Smooth muscle cell of the brain vasculature (primary cell): Measurements from ENCODE around the gene OXCT2.

Source experiments
- DNase-seq: peaks from one replicate; pipeline ENCODE4 v3.0.0-alpha.2; 2012; ENCODE audit warnings: low read depth, low spot score

Gene OXCT2

GRCh38 chr1:39762550-39763540 is 8.3 kb downstream of the OXCT2 start:
- DNase-seq: no peak

GRCh38 chr1:39761557-39762260 is 9.4 kb downstream of the OXCT2 start:
- no peak for DNase-seq

GRCh38 chr1:39761016-39761415 is 10.1 kb downstream of the OXCT2 start:
- DNase-seq: no peak

GRCh38 chr1:39760074-39761008 is 10.8 kb downstream of the OXCT2 start:
- DNase-seq: no peak

GRCh38 chr1:39759436-39759726 is 11.8 kb downstream of the OXCT2 start:
- DNase-seq: no peak

- no peak for DNase-seq
These were observed 12.4 kb downstream of the OXCT2 start for GRCh38 chr1:39758556-39759435.

- no peak for DNase-seq
These were observed 13.6 kb downstream of the OXCT2 start for GRCh38 chr1:39757501-39757900.

- DNase-seq: no peak
These were observed 15.0 kb downstream of the OXCT2 start for GRCh38 chr1:39755965-39756659.

- no peak for DNase-seq
These were observed 16.1 kb downstream of the OXCT2 start for GRCh38 chr1:39754906-39755504.

GRCh38 chr1:39754026-39754570 is 17.1 kb downstream of the OXCT2 start:
- DNase-seq: no peak

- no peak for DNase-seq
These were observed 17.8 kb downstream of the OXCT2 start for GRCh38 chr1:39753132-39754025.

GRCh38 chr1:39752703-39753102 is 18.4 kb downstream of the OXCT2 start:
- DNase-seq: no peak

GRCh38 chr1:39751595-39751994 is 19.6 kb downstream of the OXCT2 start:
- no peak for DNase-seq

GRCh38 chr1:39745016-39745670 is 26.0 kb downstream of the OXCT2 start:
- DNase-seq: no peak

- DNase-seq: peak; percentile 72
These were observed 32.4 kb downstream of the OXCT2 start, which contains the start of gene PPIE for GRCh38 chr1:39738622-39739366. Gene PPIE, plus strand, starts transcription at chr1:39738882. Its CDS starts 19 bp downstream, at chr1:39738901.

- peak; percentile 41 for DNase-seq
These were observed 33.5 kb downstream of the OXCT2 start for GRCh38 chr1:39737546-39738169.

GRCh38 chr1:39735731-39736130 is 35.4 kb downstream of the OXCT2 start:
- no peak for DNase-seq
